Vagina (tissue), 2 donors: Measurements from ENCODE around the gene PLA2G4B.

ENCODE experiments used
- POLR2A ChIP-seq, 2 donors: fragments of 450-650 bp; IDR thresholded peaks; one replicate each; pipeline ENCODE4 v1.6.1; 2017; ENCODE audit warnings: antibody characterized with exemption in 2 of 2, mild to moderate bottlenecking in 2 of 2, moderate library complexity in 2 of 2
- POLR2AphosphoS5 ChIP-seq, 2 donors: sonication (generic); formaldehyde crosslinking; IDR thresholded peaks; one replicate each; pipeline ENCODE4 v1.9.0; 2017; ENCODE audit warnings: antibody characterized with exemption in 2 of 2, mild to moderate bottlenecking in 2 of 2, low read depth in 1 of 2; ENCODE audit not compliant: insufficient read depth in 1 of 2
- TF ChIP-seq, protein P1 (sequence below), 3 experiments: fragments of 450-650 bp in 2 of 3; fragments of 200-600 bp in 1 of 3; sonication (generic) in 1 of 3; IDR thresholded peaks; one replicate each; pipeline ENCODE4 v1.5.1; 2017 to 2019; ENCODE audit warnings: antibody characterized with exemption in 3 of 3, mild to moderate bottlenecking in 2 of 3, moderate library complexity in 2 of 3

DNA sequence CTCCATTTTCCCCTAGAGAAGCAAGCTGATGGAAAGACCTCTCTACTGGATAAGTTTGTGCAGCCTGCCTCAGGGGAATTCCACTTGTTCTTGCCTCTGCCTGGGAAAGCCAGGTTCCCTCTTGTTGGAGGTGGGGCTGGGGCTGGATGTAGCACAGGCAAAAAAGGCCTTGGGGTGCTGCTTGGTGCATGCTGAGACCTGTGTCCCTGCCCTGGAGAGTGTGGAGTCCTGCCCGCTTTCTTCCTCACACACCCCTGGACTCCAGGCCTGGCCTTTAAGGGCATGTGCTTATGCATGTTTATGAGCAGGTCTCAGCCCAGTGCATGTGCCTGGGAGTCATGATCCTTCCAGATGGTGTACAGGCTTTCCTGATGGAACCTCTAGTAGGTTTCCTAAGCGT lies 34.3 kb upstream of the PLA2G4B start:
- TF ChIP-seq POLR2A (IDR thresholded peaks at IDR 0.05) (no peak), POLR2AphosphoS5 (IDR thresholded peaks at IDR 0.05; ENCODE audit: insufficient read depth in 1 of 2, low read depth in 1 of 2) (no peak)
- TF ChIP-seq, protein P1, sequence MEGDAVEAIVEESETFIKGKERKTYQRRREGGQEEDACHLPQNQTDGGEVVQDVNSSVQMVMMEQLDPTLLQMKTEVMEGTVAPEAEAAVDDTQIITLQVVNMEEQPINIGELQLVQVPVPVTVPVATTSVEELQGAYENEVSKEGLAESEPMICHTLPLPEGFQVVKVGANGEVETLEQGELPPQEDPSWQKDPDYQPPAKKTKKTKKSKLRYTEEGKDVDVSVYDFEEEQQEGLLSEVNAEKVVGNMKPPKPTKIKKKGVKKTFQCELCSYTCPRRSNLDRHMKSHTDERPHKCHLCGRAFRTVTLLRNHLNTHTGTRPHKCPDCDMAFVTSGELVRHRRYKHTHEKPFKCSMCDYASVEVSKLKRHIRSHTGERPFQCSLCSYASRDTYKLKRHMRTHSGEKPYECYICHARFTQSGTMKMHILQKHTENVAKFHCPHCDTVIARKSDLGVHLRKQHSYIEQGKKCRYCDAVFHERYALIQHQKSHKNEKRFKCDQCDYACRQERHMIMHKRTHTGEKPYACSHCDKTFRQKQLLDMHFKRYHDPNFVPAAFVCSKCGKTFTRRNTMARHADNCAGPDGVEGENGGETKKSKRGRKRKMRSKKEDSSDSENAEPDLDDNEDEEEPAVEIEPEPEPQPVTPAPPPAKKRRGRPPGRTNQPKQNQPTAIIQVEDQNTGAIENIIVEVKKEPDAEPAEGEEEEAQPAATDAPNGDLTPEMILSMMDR (IDR thresholded peaks at IDR 0.05) = no peak
